Limb (tissue), 2 donors: Measurements from ENCODE around the gene TFCP2L1.
"Not testable (repeated sequence)": the region's sequence is repeated elsewhere in the genome, so short reads cannot be mapped to it uniquely, and the experiment has no call there.

Experiments
- DNase-seq, 2 donors: peaks; one replicate each; pipeline ENCODE4 v3.0.0-alpha.2; 2016; ENCODE audit errors: extremely low spot score in 2 of 2

The TFCP2L1 gene

DNA sequence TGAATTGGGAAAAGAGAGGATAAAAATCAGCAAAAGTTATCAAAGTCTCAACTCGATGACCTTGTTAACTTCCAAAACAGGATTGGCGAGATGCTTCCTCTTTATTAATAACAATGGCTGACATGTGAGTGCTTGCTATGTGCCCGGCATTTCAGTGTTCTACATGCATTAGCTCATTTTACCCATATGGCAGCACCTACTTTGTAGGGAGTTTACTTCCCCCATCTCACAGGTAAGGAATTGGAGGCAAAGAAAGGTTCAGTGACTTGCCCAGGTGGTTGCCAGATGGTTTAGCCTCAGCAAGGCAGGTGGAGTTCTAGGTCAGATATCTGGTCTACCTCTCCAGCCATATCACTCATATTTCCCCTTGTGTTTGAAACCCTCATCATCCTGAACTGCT, 12.4 kb downstream of the TFCP2L1 start:
- DNase-seq: no peak

DNA sequence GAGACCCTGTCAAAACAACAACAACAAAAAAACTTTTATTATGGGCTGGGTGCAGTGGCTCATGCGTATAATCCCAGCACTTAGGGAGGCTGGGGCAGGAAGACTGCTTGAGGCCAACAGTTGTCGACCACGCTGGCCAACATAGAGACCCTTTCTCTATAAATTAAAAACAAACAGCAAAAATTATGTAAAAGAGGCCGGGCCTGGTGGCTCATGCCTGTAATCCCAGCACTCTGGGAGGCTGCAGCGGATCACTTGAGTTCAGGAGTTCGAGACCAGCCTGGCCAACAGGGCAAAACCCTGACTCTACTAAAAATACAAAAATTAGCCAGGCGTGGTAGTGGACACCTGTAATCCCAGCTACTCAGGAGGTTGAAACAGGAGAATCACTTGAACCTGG, 15.6 kb downstream of the TFCP2L1 start:
- DNase-seq: not testable (repeated sequence)

DNA sequence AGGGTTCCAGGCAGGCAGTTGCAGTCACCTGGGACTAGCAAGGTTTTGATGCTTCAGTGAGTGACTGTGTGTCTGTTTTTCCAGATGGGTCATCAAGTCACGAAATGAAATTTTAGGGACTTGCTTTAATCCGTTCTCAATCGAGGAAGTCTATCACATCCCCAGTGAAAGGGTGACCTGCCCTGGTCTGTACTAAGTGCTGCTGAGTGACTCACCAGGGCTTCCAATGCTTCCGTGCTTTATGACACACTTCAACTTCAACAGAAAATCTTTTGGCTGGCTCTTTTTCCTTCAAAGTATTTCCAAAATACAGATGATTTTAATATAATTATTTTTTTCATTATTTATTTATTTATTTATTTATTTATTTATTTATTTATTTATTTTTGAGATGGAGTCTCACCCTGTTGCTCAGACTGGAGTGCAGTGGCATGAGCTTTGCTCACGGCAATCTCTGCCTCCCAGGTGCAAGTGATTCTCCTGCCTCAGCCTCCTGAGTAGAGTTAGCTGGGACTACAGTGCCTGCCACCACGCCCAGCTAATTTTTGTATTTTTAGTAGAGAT, 18.4 kb downstream of the TFCP2L1 start:
- DNase-seq: no peak

DNA sequence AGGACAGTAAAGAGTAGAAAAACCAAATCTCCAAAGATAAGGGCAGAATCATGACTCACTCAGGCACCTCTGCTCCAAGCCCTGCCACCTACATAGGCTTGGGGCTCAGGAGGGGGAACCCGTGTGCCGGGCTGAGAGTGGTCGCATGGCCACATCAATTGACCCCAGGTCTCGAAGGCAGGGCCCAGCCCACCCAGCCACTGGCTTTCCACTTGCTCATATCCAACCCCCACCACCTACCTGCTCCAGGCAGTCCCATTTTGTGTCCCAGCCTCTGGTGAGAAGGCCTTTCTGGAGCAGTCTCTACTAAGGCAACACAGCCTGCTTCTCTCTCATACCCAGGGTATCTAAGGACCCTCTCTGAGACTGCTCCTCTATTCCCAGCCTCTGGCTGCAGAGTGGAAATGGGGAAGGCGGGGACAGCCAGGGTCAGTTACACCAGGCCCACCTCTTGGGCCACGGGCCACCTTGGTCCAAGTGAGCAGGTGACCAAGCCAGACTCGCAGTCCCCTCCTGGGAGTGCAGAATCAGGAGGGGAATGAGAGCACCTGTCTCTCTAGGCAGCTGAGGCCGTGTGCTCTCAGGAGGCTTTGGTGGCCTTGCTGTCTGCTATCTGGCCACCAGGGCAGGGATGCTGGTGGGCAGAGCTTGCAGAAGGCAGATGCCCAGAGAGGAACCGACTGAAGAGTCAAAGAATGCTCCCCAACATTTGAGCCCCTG, 20.8 kb downstream of the TFCP2L1 start:
- DNase-seq: no peak

DNA sequence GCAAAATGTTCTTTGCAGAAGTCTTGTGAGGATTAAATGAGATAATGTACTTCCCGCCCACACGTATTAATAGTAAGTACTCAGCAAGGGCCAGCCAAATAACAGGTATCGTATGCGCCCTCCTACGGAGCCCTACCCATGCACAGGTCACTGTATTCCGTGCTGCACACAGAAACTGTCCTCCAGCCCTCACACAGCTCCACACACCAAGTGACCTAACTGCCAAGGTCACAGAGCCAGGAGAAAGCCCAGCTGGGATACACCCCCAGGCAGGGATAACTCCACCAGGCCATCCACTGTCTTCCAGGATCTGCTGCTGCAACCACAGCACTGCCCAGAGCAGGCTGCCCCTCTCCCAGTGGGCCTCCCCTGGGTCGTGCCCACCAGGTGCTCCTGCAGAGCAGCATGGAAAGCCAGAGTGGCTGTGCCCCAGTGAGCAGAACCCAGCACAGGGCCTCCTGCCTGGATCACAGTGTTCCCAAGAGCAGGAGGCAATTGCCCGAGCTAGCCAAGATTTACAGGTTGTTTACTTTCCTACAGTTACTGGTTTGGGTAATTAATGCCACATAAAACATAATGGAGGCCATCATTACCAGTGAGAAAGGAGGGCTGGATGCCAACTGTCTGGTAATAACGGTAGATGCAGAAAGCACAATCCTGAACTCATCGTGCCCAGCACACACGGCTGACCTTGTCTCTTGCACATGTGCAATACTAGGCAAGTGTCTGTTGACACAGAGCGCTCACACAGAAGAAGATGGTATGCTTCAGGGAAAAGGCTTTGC, 24.4 kb downstream of the TFCP2L1 start:
- DNase-seq: no peak

DNA sequence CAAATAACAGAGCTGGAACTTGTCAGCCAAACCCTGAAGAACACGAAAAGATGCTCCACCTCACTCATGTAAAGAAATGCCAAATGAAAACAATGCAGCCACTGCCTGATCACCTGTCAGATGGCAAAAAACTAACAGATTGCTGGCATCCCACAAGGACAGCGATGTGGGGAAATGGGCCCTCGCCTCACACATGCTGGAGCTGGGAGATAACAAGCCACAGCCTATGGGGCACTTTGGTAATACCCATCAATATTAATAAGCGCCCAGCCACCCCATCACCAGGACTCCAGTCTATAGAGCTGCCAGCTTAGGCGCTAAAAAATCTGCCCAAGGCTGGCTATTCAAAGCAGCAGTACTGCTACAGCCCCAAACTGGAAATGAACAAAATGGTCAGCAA, 27.0 kb downstream of the TFCP2L1 start:
- DNase-seq: no peak

DNA sequence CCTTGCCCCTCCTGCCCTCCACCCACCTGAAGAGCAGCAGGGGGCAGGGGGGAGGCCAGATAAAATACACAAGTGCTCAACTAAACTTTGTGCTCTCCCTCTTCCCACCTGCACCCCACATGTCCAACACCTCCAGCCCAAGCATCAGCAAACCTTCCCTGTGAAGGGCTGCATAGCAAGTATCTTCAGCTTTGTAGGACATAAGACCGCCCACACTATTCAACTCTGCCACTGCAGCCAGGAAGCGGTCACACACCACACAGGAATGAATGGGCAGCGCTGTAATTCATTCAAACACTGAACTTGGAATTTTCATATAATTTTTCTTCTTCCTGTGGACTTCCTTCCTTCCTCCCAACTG, 27.5 kb downstream of the TFCP2L1 start:
- DNase-seq: no peak

DNA sequence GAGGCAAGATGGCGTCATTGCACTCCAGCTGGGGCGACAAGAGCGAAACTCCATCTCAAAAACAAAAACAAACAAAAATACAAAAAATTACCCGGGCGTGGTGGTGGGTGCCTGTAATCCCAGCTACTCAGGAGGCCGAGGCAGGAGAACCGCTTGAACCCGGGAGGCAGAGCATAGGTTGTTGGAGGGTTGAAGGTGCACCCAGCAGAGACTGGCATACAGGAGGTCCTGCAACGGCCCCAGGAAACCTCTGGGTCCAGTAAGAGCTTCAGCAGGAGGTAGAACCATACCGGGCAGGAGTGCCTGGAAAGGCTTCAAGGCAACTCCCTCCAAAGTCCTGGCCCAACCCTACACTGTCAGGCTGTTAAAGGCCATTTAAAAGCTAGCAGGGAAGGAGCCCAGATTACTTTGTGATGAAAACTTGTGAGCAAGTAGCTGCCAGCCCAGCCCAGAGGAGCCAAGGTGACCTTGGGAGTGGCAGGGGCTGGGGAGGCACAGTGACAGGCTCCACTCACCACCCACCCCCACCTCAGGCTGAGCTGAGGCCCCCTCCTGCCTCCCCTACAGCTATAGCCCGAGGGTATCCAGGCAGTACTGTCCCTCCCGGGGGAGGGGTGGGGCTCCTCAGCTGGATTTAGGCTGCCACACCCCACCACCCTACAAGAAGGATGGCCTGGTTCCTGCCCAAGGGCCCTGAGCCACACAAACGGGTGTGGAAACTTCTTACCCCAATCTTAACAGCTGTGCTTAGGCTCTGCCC, 28.1 kb downstream of the TFCP2L1 start:
- no peak for DNase-seq

DNA sequence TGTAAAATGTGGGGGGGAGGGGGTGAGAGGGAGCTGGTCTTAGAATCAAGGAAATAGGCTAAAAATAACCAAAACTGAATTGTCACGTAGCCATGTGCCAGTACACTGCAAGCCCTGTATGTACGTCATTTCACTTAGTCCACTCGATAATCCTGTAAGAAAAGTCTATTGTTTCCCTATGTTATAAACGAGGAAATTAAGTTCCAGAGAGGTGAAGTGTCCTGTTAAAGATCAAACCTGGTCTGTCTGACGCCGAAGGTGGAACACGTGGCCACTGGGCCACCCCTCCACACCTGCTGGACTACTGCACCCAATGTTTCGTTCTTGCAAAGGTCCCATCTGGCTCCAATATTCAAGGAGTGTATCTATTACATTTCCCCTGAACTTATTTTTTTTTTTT, 29.6 kb downstream of the TFCP2L1 start:
- no peak for DNase-seq

DNA sequence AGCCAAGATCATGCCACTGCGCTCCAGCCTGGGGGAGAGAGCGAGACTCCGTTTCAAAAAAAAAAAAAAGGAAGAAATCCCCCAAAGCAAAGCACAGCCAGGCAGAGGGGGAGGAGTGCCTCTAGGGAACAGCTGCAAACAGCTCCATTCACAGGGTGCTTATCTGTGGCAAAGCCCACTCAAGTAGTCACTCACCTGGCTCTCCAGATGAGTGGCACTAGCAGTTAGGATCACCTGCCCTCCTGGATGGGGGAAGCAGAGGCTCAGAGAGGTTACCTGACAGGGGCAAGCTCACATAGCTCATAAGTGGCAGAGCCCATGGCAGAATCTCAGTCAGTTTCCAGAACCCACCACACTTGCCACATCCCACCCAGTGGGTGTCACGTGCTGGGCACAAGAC, 30.3 kb downstream of the TFCP2L1 start:
- no peak for DNase-seq

DNA sequence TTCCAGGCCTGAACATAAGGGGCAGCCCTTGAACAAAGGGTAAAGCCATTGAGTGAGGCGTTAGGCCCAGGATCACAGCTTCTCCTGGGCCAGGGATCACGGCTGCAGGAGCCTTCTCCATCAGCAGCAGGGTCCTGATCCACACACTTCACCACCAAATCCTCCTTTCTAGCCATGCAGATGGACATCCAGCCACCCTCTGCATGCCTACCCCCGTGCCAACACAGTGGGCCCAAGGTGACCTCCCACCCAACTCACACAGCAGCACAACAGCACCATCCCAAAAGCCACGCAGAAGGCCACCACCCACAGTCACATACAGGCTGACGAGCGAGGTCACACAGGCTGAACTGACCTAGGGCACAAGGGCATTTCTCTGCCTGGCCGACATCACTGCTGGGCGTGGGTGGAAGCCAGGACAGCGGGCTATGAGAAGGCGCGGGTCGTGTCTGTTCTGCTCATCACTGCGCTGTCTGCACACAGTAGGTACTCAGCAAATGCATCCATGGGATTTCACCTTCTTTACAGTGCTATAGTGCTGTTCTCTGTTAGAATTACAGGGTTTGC, 31.2 kb downstream of the TFCP2L1 start:
- DNase-seq: no peak

DNA sequence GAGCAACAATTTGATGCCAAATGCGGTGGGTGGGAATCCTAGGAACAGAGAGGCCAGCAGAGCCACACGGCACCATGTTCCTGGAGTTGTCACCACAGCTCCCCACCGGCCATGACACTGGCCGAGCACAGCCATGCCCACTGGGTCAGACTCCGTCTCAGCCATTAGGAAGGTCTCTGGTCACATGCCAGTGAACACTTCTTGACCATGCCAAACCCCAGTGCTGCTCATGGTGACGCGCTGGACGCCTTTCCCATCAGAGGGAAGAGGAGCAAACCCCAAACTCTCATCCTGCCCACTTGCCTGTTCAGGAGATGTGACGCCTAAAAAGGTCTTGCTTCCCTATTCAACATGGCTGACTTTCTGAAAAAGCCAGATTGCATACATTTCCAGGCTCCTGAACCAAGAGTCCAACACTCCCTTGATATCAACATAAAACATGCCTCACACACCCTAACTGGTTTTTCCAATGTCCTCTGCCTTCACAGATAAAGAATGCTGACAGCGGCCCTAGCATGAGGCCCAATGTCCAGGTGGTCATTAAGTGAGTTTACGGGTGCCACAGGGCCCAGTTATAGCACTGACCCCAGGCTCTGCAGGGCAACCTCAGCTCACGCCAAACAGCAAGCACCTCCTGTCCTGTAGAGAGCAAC, 31.9 kb downstream of the TFCP2L1 start:
- DNase-seq: no peak

DNA sequence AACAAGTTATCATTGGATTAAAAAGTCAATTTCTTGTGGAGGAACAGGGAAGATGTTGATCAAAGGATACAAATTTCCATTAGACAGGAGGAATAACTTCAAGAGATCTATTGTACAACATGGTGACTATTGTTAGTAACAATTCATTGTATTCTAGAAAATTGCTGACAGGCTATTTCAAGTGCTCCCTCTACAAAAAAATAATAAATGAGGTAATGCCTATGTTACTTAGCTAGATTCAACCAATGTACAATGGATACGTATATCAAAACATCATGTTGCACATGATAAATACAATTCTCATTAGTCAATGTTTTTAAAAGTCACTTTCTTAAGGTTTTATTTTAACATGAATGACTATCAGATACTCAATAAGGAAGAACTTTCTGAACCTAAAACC, 33.5 kb downstream of the TFCP2L1 start:
- no peak for DNase-seq

DNA sequence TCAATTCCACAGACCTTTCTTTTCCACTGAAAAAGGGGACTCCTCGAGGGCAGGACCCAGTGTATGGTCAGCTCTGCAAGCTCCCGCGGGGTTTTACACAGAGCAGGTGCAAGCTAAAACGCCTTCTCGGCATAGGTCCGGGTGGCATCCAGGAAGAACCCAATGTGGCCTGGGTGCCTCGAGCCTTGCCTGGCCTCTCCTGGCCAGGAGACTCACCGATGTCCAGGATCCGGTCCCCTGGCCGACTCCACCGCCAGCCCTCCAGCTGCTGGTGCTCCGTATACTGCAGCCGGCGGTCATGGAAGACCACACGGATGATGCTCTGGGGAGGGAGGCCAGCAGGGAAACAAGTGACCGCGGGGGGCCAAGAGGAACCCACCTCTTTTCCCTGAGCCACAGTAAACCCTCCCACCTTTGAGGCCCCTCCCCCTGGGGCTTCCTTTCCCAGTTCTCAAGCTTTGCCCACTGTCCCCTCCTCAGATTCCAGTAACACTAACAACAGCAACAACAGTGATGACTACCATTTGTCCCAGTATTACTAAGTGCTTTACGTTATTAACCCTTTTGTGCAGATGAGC, 36.1 kb downstream of the TFCP2L1 start:
- no peak for DNase-seq

DNA sequence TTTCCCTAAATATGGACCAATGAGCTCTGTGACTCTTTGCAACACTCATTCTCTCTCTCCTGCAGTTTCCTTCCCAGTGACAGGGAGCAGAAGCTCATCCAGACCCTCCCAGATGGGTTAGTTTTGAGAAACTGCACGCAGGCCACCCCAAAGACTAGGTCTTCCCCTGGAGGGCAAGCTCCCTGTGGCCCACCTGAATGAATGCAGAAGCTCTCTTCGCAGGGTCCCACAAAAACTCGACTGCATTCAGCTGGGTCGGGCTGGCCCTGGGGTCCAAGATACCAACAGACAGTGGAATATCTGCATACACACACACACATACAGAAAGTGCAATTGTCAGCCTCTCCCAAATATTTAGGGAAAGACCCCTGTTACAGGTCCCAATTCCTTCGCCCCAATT, 37.0 kb downstream of the TFCP2L1 start:
- no peak for DNase-seq

DNA sequence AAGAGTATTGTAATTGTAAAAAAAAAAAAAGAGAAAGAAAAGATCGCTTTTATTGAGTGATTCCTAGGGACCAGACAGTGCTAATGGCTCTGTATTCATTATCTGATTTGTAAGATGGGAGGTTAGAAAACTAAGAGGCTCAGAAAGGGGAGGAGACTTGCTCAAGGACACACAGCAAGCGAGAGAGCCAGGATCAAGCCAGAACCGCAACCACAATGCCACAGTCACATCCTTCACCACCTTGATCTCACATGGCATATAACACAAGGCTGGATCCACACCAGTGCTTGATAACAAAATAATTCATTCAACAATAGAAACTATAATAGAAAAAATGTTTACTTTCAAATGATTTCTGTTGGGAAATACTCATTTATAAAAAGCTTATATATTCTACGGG, 37.5 kb downstream of the TFCP2L1 start:
- DNase-seq: no peak

DNA sequence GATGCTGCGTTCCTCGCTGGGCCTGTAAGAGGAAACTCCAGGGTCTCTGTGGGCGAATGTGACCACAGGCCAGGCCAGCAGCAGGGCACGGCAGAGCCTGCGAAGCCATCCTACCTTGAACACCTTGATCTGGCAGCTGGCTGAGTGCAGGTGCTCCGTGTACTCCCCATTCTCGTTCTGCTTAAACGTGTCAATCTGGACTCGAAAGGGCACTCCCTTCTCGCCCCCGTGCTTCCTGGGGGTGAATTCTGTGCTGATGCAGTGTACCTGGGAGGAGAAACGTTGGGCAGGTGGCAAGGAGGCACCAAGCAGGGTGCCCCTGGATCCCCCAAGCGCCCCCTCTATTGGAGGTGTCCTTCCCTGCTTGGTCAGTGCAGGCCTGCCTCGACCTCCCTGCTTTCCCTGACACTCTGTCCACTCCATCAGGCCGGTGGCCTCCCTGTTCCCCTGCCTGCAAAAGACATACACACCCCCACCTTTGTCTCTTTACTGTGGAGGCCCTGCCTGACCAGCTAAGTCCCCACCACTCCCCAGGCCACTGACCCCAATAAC, 38.2 kb downstream of the TFCP2L1 start:
- no peak for DNase-seq

DNA sequence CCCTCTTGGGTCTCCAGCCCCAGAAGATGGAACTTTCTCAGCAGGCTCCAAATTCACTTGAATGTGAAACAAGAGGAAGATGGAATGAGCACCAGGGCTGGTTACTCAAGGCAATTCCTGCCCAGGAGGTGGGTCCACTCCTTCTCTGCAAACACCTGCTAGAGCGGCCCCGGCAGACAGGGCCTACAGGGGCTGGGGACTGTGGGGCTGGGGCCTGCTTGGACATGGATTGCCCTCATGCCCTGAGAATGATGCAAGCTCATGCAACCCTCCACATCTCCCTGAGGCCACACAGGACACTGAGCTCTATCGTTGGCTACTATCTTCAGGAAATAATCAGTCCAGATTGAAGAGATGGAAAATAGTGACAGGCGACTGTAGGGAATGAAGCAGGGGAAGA, 39.1 kb downstream of the TFCP2L1 start:
- DNase-seq: no peak

DNA sequence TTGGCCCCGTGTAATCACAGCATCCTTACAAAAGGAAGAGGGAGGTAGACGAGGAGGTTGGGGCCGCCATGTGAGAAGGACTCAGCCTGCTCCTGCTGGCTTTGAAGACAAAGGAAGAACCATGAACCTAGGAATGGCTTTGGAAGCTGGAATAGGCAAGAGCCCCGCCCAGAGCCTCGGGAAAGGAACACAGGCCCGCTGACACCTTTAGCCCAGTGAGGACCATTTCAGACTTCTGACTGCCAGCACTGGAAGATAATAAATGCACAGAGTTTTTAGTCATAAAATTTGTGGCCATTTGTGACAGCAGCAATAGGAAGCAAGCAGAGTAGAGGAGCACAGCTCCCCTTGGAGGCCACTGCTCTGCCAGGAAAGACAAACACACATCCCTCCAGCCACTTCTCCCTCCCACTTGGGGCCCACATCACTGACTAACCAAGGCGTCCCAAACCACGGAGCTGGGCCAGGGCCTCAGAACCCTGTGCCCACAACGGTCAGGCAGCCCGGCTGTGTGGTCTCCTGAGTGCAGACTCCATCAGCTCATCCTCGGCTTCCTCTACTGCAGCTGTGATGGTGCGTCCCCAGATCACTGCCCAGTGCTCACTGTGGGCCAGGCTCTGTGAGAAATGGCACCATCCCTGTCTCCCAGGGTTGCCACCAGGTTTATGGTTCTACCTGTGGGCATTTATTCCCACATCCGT, 39.7 kb downstream of the TFCP2L1 start:
- DNase-seq: no peak

DNA sequence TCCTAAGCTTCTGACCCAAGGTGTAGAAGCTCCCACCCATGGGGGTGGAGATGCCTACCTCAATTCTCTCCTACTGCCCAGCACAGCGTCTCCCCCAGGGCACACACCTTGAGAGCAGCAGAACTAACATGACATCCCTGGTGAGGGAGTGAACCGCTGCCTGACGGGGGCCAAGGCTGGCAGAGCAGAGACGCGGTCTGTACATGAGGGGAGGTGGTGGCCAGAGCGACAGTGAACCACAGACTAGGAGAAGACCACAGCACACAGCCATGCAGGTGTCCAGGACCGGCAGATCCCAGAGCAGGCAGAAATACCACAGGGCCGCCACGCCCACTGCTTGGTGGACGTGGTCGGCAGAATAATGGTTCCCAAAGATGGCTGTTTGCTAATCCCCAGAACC, 40.4 kb downstream of the TFCP2L1 start:
- no peak for DNase-seq
